SK-N-SH (cell line): ENCODE measurements around the gene PIGW. TPM values are rescaled to one million over a fixed set of nuclear protein-coding genes. Genes with fewer than 3 reads are reported as not detected.

Source experiments
- CTCF ChIA-PET: fragments of 300-600, 350-600 bp; formaldehyde crosslinking; extraction: SDS; loops from one replicate; lab custom pipeline; 2021; lab: Yijun Ruan, JAX
- POLR2A ChIA-PET: fragments of 350-600 bp; sonication (Branson Sonifier 250); formaldehyde crosslinking; extraction: SDS; loops from one replicate; lab custom pipeline; 2020; ENCODE audit warnings: antibody characterized with exemption, inconsistent platforms; lab: Yijun Ruan, JAX
- DNase-seq: peaks from one replicate; pipeline ENCODE4 v3.0.0; 2012
- H2AFZ ChIP-seq: fragments of 200-600 bp; sonication (generic); 2 replicates; pipeline ENCODE4 v1.8.1; 2016; ENCODE audit warnings: antibody characterized with exemption, mild to moderate bottlenecking, low read depth
- H3F3A ChIP-seq: fragments of 200-600 bp; sonication (generic); replicated peaks from 2 replicates; pipeline ENCODE3; 2016; ENCODE audit warnings: antibody characterized with exemption, mild to moderate bottlenecking; ENCODE audit not compliant: insufficient read depth
- H3K27ac ChIP-seq, 2 experiments: fragments of 200-500 bp in 1 of 2; fragments of 200-600 bp in 1 of 2; sonication (Bioruptor generic) in 1 of 2; sonication (generic), shearing (Covaris generic) in 1 of 2; 2 replicates each; pipeline versions ENCODE4 v1.5.1 to v1.6.1; 2014 to 2016; ENCODE audit warnings: low read depth in 2 of 2, inconsistent platforms in 1 of 2, low read length in 1 of 2, mild to moderate bottlenecking in 1 of 2, mixed read lengths in 1 of 2
- H3K27me3 ChIP-seq: fragments of 200-600 bp; sonication (generic), shearing (Covaris generic); 2 replicates; pipeline ENCODE4 v1.6.1; 2016; ENCODE audit warnings: mixed run types; ENCODE audit not compliant: insufficient read depth
- H3K36me3 ChIP-seq, 2 experiments: fragments of 200-500 bp in 1 of 2; fragments of 200-600 bp in 1 of 2; sonication (Bioruptor generic) in 1 of 2; sonication (generic) in 1 of 2; replicated peaks in 1 of 2; 2 replicates each; pipeline versions ENCODE3 to v1.5.1; 2014 to 2016; ENCODE audit warnings: low read length in 1 of 2, mild to moderate bottlenecking in 1 of 2; ENCODE audit not compliant: insufficient read depth in 2 of 2, control insufficient read depth in 1 of 2
- H3K4me1 ChIP-seq, 2 experiments: fragments of 200-500 bp in 1 of 2; fragments of 200-600 bp in 1 of 2; sonication (Bioruptor generic) in 1 of 2; sonication (generic), shearing (Covaris generic) in 1 of 2; 2 replicates each; pipeline versions ENCODE4 v1.5.1 to v1.6.1; 2014 to 2016; ENCODE audit warnings: low read depth in 1 of 2, low read length in 1 of 2, mixed run types in 1 of 2; ENCODE audit not compliant: insufficient read depth in 2 of 2, control insufficient read depth in 1 of 2
- H3K4me2 ChIP-seq: fragments of 200-600 bp; sonication (generic), shearing (Covaris generic); 2 replicates; pipeline ENCODE4 v1.6.1; 2017; ENCODE audit warnings: mixed run types
- H3K4me3 ChIP-seq, 2 experiments: fragments of 200-500 bp in 1 of 2; fragments of 200-600 bp in 1 of 2; sonication (Bioruptor generic) in 1 of 2; sonication (generic), shearing (Covaris generic) in 1 of 2; 2 replicates each; pipeline versions ENCODE4 v1.5.1 to v1.8.1; 2014 to 2016; ENCODE audit warnings: low read depth in 2 of 2, inconsistent platforms in 1 of 2, low read length in 1 of 2, mild to moderate bottlenecking in 1 of 2, mixed read lengths in 1 of 2, moderate library complexity in 1 of 2
- H3K79me2 ChIP-seq: fragments of 200-600 bp; sonication (generic); 2 replicates; pipeline ENCODE4 v1.8.1; 2017; ENCODE audit warnings: mild to moderate bottlenecking; ENCODE audit not compliant: insufficient read depth
- H3K9ac ChIP-seq: fragments of 200-600 bp; sonication (generic); 2 replicates; pipeline ENCODE4 v1.6.1; 2017; ENCODE audit warnings: mixed run types
- H3K9me2 ChIP-seq: fragments of 200-600 bp; sonication (generic); 2 replicates; pipeline ENCODE4 v1.6.1; 2017; ENCODE audit warnings: mixed run types
- H3K9me3 ChIP-seq: fragments of 200-600 bp; sonication (generic); 2 replicates; pipeline ENCODE4 v1.6.1; 2017; ENCODE audit warnings: mixed run types, mild to moderate bottlenecking, moderate library complexity
- H4K20me1 ChIP-seq: fragments of 200-600 bp; sonication (generic); 2 replicates; pipeline ENCODE4 v1.6.1; 2017; ENCODE audit warnings: mild to moderate bottlenecking, mixed run types; ENCODE audit not compliant: insufficient read depth
- ELF1 ChIP-seq: IDR thresholded peaks from 2 replicates; pipeline ENCODE4 v1.4.0; 2012
- EP300 ChIP-seq, 2 experiments: IDR thresholded peaks; 2 replicates each; pipeline versions ENCODE4 v1.4.0 to v1.6.1; 2012; ENCODE audit warnings: borderline replicate concordance in 1 of 2, low read depth in 1 of 2, low read length in 1 of 2
- FOXJ3 ChIP-seq: sonication (generic); formaldehyde crosslinking; IDR thresholded peaks from 2 replicates; pipeline ENCODE4 v1.5.1; 2020; ENCODE audit warnings: mild to moderate bottlenecking, missing genetic modification reagents
- JUND ChIP-seq: IDR thresholded peaks from 2 replicates; pipeline ENCODE4 v1.4.0; 2012
- MAX ChIP-seq: IDR thresholded peaks from 2 replicates; pipeline ENCODE4 v1.4.0; 2012; ENCODE audit warnings: low read depth
- MXI1 ChIP-seq: IDR thresholded peaks from 2 replicates; pipeline ENCODE4 v1.6.1; 2012; ENCODE audit warnings: mild to moderate bottlenecking, low read depth, low read length, improper control_type of control experiment
- NFIC ChIP-seq: IDR thresholded peaks from 2 replicates; pipeline ENCODE4 v1.4.0; 2012; ENCODE audit warnings: borderline replicate concordance
- NRF1 ChIP-seq: IDR thresholded peaks from 2 replicates; pipeline ENCODE4 v1.6.1; 2012; ENCODE audit warnings: low read depth, mild to moderate bottlenecking, low read length
- PBX3 ChIP-seq: IDR thresholded peaks from 2 replicates; pipeline ENCODE4; 2012
- POLR2AphosphoS5 ChIP-seq: IDR thresholded peaks from 2 replicates; pipeline ENCODE4 v1.6.1; 2012; ENCODE audit warnings: low read depth, low read length
- RAD21 ChIP-seq: IDR thresholded peaks from 2 replicates; pipeline ENCODE4 v1.6.1; 2012; ENCODE audit warnings: mild to moderate bottlenecking, low read length
- RCOR1 ChIP-seq: fragments of 150-350 bp; IDR thresholded peaks from 2 replicates; pipeline ENCODE4 v1.6.1; 2017; ENCODE audit warnings: antibody characterized with exemption, low read length
- RFX5 ChIP-seq: IDR thresholded peaks from 2 replicates; pipeline ENCODE4 v1.6.1; 2012; ENCODE audit warnings: mild to moderate bottlenecking, improper control_type of control experiment, low read length
- RXRA ChIP-seq: IDR thresholded peaks from 2 replicates; pipeline ENCODE4 v1.4.0; 2012; ENCODE audit warnings: low read depth, mild to moderate bottlenecking, borderline replicate concordance
- SIN3A ChIP-seq: IDR thresholded peaks from 2 replicates; pipeline ENCODE4 v1.6.1; 2012; ENCODE audit warnings: low read depth, mild to moderate bottlenecking, low read length, moderate library complexity, borderline replicate concordance
- SMC3 ChIP-seq: IDR thresholded peaks from 2 replicates; pipeline ENCODE4 v1.6.1; 2012; ENCODE audit warnings: low read depth, low read length, improper control_type of control experiment
- YY1 ChIP-seq: IDR thresholded peaks from 2 replicates; pipeline ENCODE4 v1.4.0; 2012; ENCODE audit warnings: low read depth, mild to moderate bottlenecking
- ZBTB33 ChIP-seq: IDR thresholded peaks from 2 replicates; pipeline ENCODE4 v1.4.0; 2012; ENCODE audit warnings: low read depth, borderline replicate concordance
- WGBS: methylation state at CpG from one replicate; pipeline ENCODE4 v1.1.6; 2017; ENCODE audit warnings: low lambda C conversion rate; 5-methylcytosine and 5-hydroxymethylcytosine counted together
- polyA plus RNA-seq, 3 experiments: library from polyadenylated mRNA; depleted of rRNA; stranded (reverse); fragments of >200 nt; gene quantifications; 2 replicates each; pipeline ENCODE4 v1.2.3, GENCODE V29; 2012
- TF ChIP-seq, protein P1 (sequence below): IDR thresholded peaks from 2 replicates; pipeline ENCODE4 v1.4.0; 2012; ENCODE audit warnings: low read depth, borderline replicate concordance

PIGW gene
- polyA plus RNA-seq, 1 of the 3 experiments (the other 2 are of a cell fraction), result 10.1 TPM

GRCh38 chr17:36509272-36509985 lies 25.4 kb upstream of the PIGW start:
- H3K4me1 ChIP-seq, result no peaks in the 10 kb centered on the region
- no peak overlapping the region for H3K4me2 ChIP-seq
- 75% methylated on average over 9 of the region's 9 CpGs for WGBS
- H3K27ac ChIP-seq, result no peak overlapping the region
- POLR2A ChIA-PET, result no interaction called here
- H3K4me3 ChIP-seq, result no peak overlapping the region
- TF ChIP-seq YY1 (no peak), JUND (no peak), RAD21 (no peak), POLR2AphosphoS5 (no peak), MXI1 (no peak), SIN3A (no peak), RCOR1 (no peak), NRF1 (no peak), NFIC (no peak), EP300 (IDR thresholded peaks at IDR 0.05; ENCODE audit: borderline replicate concordance in 1 of 2, low read depth in 1 of 2, low read length in 1 of 2) (no peak), SMC3 (no peak), MAX (no peak), FOXJ3 (no peak), ELF1 (no peak), PBX3 (no peak), RFX5 (no peak), RXRA (no peak), ZBTB33 (no peak)
- TF ChIP-seq, protein P1, sequence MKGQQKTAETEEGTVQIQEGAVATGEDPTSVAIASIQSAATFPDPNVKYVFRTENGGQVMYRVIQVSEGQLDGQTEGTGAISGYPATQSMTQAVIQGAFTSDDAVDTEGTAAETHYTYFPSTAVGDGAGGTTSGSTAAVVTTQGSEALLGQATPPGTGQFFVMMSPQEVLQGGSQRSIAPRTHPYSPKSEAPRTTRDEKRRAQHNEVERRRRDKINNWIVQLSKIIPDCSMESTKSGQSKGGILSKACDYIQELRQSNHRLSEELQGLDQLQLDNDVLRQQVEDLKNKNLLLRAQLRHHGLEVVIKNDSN, result no peak
- TF ChIP-seq, all 33 proteins: peak for 0
- H3K79me2 ChIP-seq, result no peaks in the 10 kb centered on the region
- H2AFZ ChIP-seq, result no peak overlapping the region
- H3F3A ChIP-seq, result peaks cover 3% of the 10 kb centered on the region
- no peaks in the 10 kb centered on the region for H4K20me1 ChIP-seq
- no peaks in the 10 kb centered on the region for H3K9me3 ChIP-seq
- CTCF ChIA-PET, result interaction anchor here (1.3 kb wide), 1 partner anchor 26 kb away, joined by 7 read pairs; no protein-coding TSS in a partner anchor
- H3K9me2 ChIP-seq, result no peaks in the 10 kb centered on the region
- no peak for DNase-seq
- H3K27me3 ChIP-seq, result no peaks in the 10 kb centered on the region
- no peak overlapping the region for H3K9ac ChIP-seq
- peaks cover 8 to 63% of the 10 kb centered on the region in 2 experiments for H3K36me3 ChIP-seq
